GM12892 (cell line): ENCODE data around the gene KCNJ18.
"Not testable (repeated sequence)": the region's sequence is repeated elsewhere in the genome, so short reads cannot be mapped to it uniquely, and the experiment has no call there.

Source experiments
- POLR2A ChIP-seq: IDR thresholded peaks from 2 replicates; pipeline ENCODE4 v1.6.1; 2011; ENCODE audit warnings: low read depth, low read length, control low read depth
- POLR2AphosphoS5 ChIP-seq: IDR thresholded peaks from 2 replicates; pipeline ENCODE4 v1.6.1; 2011; ENCODE audit warnings: low read depth, low read length, control low read depth

GRCh38 chr17:21703891-21704872 is 11.9 kb downstream of the KCNJ18 start:
- TF ChIP-seq POLR2AphosphoS5, POLR2A: not testable (repeated sequence)
